ENCODE data around the gene MLEC. TPM values are rescaled to one million over a fixed set of nuclear protein-coding genes. Genes with fewer than 3 reads are reported as not detected.
A peak's percentile ranks its signal among the peaks of the same experiment; 100 is the strongest.

Gene MLEC
- total and polyA plus RNA-seq, 2 of the 13 experiments (the other 11 are each of a cell fraction or from before 2014, with no cell fraction given), result 49.8 to 156 TPM

- no peak for TF ChIP-seq TARDBP (CRISPR knock-in tag; IDR thresholded peaks at IDR 0.05)
- TF ChIP-seq SIN3B (IDR thresholded peaks at IDR 0.05; ENCODE audit: low read length), result no peak
- 0 out of 2 replicates have a peak, but pooled peaks have one; percentile 31 for TF ChIP-seq ZNF317 (CRISPR knock-in tag; IDR thresholded peaks at IDR 0.05)
- TF ChIP-seq NR0B2 (CRISPR knock-in tag; IDR thresholded peaks at IDR 0.05), result peak; percentile 17; the same call in 1 of the 2 replicates
- no peak for TF ChIP-seq RNF2 (conservative IDR thresholded peaks at IDR 0.05; ENCODE audit: low read depth)
- 0 out of 2 replicates have a peak, but pooled peaks have one; percentile 27 for TF ChIP-seq NR1H2 (CRISPR knock-in tag; IDR thresholded peaks at IDR 0.05; ENCODE audit: borderline replicate concordance, low read depth)
- TF ChIP-seq ELF1 (CRISPR knock-in tag; IDR thresholded peaks at IDR 0.05), result peak; percentile 67
- peak; percentile 56 for TF ChIP-seq ZFX (CRISPR knock-in tag; IDR thresholded peaks at IDR 0.05; ENCODE audit: low read depth)
- TF ChIP-seq ATM (IDR thresholded peaks at IDR 0.05; ENCODE audit: borderline replicate concordance), result no peak
- TF ChIP-seq HDAC2 (CRISPR knock-in tag; IDR thresholded peaks at IDR 0.05), result no peak
- TF ChIP-seq SP2 (CRISPR knock-in tag; IDR thresholded peaks at IDR 0.05), result no peak
- TF ChIP-seq SAFB2 (CRISPR knock-in tag; IDR thresholded peaks at IDR 0.05; ENCODE audit: borderline replicate concordance, low read depth), result 0 out of 2 replicates have a peak, but pooled peaks have one; percentile 17
- no peak; the same call in 1 of the 2 replicates for TF ChIP-seq POGZ (CRISPR knock-in tag; IDR thresholded peaks at IDR 0.05)
- TF ChIP-seq KDM5B (CRISPR knock-in tag; IDR thresholded peaks at IDR 0.05; ENCODE audit: borderline replicate concordance), result peak; percentile 77
- peak; percentile 48; the same call in 1 of the 2 replicates for TF ChIP-seq ZBTB20 (CRISPR knock-in tag; IDR thresholded peaks at IDR 0.05; ENCODE audit: borderline replicate concordance, low read depth)
- no peak for TF ChIP-seq TFDP2 (CRISPR knock-in tag; IDR thresholded peaks at IDR 0.05)
- no peak for TF ChIP-seq CERS6 (CRISPR knock-in tag; IDR thresholded peaks at IDR 0.05)
- 0 out of 2 replicates have a peak, but pooled peaks have one; percentile 33 for TF ChIP-seq ELF3 (CRISPR knock-in tag; IDR thresholded peaks at IDR 0.05)
- TF ChIP-seq PAX8 (CRISPR knock-in tag; IDR thresholded peaks at IDR 0.05; ENCODE audit: borderline replicate concordance), result no peak
- no peak for TF ChIP-seq ZC3H13 (CRISPR knock-in tag; IDR thresholded peaks at IDR 0.05)
- TF ChIP-seq ZNF20 (CRISPR knock-in tag; IDR thresholded peaks at IDR 0.05), result no peak
- no peak for TF ChIP-seq KDM3A (CRISPR knock-in tag; IDR thresholded peaks at IDR 0.05; ENCODE audit: low read depth)
- TF ChIP-seq ZNF367 (CRISPR knock-in tag; IDR thresholded peaks at IDR 0.05; ENCODE audit: borderline replicate concordance), result no peak
- no peak for TF ChIP-seq FOXK1 (CRISPR knock-in tag; IDR thresholded peaks at IDR 0.05; ENCODE audit: borderline replicate concordance, low read depth)
- no peak for TF ChIP-seq ZNF83 (CRISPR knock-in tag; IDR thresholded peaks at IDR 0.05; ENCODE audit: borderline replicate concordance)
- 0 out of 2 replicates have a peak, but pooled peaks have one; percentile 30 for TF ChIP-seq E2F1 (CRISPR knock-in tag; IDR thresholded peaks at IDR 0.05)
- no peak for TF ChIP-seq ZNF713 (CRISPR knock-in tag; IDR thresholded peaks at IDR 0.05)
- 0 out of 2 replicates have a peak, but pooled peaks have one; percentile 31 for TF ChIP-seq ZNF792 (CRISPR knock-in tag; IDR thresholded peaks at IDR 0.05)
Observed at GRCh38 chr12:120741476-120742421, 54.8 kb downstream of the MLEC start (continued).
